PFSK-1 (cell line): ENCODE measurements around the gene PON2.

Experiments used
- POLR2AphosphoS5 ChIP-seq: IDR thresholded peaks from 2 replicates; pipeline ENCODE4 v1.6.1; 2012; ENCODE audit warnings: low read depth, mild to moderate bottlenecking, control low read depth, low read length, moderate library complexity
- TAF1 ChIP-seq: IDR thresholded peaks from 2 replicates; pipeline ENCODE4 v1.6.1; 2012; ENCODE audit warnings: low read length, control low read depth, borderline replicate concordance; ENCODE audit not compliant: insufficient read depth
- TF ChIP-seq, protein P1 (sequence below), 2 experiments: IDR thresholded peaks; 2 replicates each; pipeline versions ENCODE4 v1.6.1 to v1.8.0; 2011 to 2012; ENCODE audit warnings: low read depth in 2 of 2, low read length in 2 of 2, control low read depth in 1 of 2, inconsistent platforms in 1 of 2, mild to moderate bottlenecking in 1 of 2, moderate library complexity in 1 of 2; ENCODE audit not compliant: insufficient read depth in 1 of 2

DNA sequence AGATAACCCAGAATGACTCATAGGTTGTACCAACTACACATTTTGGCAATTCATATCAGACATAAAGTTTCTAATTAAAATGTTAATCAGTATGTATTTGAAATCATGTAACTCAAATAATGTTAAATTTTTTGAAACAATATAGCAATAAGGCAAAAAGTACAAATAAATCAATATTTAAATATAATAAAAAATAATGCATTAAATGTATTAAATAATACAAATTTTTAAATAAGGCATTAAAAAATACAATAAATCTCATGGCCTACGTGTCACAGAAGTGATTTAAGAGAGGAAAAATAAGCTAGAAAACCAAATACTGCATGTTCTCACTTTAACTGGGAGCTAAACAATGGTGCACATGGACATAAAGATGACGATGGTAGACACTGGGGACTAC is 9.1 kb downstream of the PON2 start:
- TF ChIP-seq POLR2AphosphoS5, result no peak
- no peak for TF ChIP-seq TAF1
- TF ChIP-seq, protein P1, sequence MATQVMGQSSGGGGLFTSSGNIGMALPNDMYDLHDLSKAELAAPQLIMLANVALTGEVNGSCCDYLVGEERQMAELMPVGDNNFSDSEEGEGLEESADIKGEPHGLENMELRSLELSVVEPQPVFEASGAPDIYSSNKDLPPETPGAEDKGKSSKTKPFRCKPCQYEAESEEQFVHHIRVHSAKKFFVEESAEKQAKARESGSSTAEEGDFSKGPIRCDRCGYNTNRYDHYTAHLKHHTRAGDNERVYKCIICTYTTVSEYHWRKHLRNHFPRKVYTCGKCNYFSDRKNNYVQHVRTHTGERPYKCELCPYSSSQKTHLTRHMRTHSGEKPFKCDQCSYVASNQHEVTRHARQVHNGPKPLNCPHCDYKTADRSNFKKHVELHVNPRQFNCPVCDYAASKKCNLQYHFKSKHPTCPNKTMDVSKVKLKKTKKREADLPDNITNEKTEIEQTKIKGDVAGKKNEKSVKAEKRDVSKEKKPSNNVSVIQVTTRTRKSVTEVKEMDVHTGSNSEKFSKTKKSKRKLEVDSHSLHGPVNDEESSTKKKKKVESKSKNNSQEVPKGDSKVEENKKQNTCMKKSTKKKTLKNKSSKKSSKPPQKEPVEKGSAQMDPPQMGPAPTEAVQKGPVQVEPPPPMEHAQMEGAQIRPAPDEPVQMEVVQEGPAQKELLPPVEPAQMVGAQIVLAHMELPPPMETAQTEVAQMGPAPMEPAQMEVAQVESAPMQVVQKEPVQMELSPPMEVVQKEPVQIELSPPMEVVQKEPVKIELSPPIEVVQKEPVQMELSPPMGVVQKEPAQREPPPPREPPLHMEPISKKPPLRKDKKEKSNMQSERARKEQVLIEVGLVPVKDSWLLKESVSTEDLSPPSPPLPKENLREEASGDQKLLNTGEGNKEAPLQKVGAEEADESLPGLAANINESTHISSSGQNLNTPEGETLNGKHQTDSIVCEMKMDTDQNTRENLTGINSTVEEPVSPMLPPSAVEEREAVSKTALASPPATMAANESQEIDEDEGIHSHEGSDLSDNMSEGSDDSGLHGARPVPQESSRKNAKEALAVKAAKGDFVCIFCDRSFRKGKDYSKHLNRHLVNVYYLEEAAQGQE (IDR thresholded peaks at IDR 0.05; ENCODE audit: insufficient read depth in 1 of 2, low read depth in 2 of 2, low read length in 2 of 2), result no peak
